Activated B cell treated with CpG ODN at 0.5 μM for 24 hours (primary cell): ENCODE data around the gene CYP2F1. TPM values are rescaled to one million over a fixed set of nuclear protein-coding genes. Genes with fewer than 3 reads are reported as not detected.

Source experiments
- ATAC-seq: fragments of 200-7000 bp; cut with Tn5 transposase; one replicate; pipeline ENCODE4 v1.10.0; 2021; ENCODE audit warnings: low read depth, mild to moderate bottlenecking, moderate library complexity
- CTCF ChIA-PET: fragments of 350-600 bp; sonication (Branson Sonifier 250); formaldehyde crosslinking; loops from one replicate; lab custom pipeline; 2021; ENCODE audit warnings: antibody characterized with exemption; lab: Charles Lee
- POLR2A ChIA-PET: fragments of 350-600 bp; sonication (Branson Sonifier 250); formaldehyde crosslinking; loops from one replicate; lab custom pipeline; 2021; ENCODE audit warnings: antibody characterized with exemption; lab: Charles Lee
- DNase-seq: peaks from one replicate; pipeline ENCODE4 v3.0.0; 2022
- H3K27ac Mint-ChIP-seq: one replicate; pipeline ENCODE4 v1.8.0; 2020; ENCODE audit warnings: mixed read lengths
- H3K27me3 Mint-ChIP-seq: one replicate; pipeline ENCODE4 v1.8.0; 2021; ENCODE audit warnings: mixed read lengths
- H3K36me3 Mint-ChIP-seq: one replicate; pipeline ENCODE4 v1.8.0; 2021; ENCODE audit warnings: low read depth, mixed read lengths
- H3K4me1 Mint-ChIP-seq: one replicate; pipeline ENCODE4 v1.8.0; 2021; ENCODE audit warnings: mixed read lengths
- H3K4me3 Mint-ChIP-seq: one replicate; pipeline ENCODE4 v1.8.0; 2020; ENCODE audit warnings: mild to moderate bottlenecking, mixed read lengths
- H3K9me3 Mint-ChIP-seq: one replicate; pipeline ENCODE4 v1.8.0; 2020; ENCODE audit warnings: mixed read lengths
- CTCF ChIP-seq: fragments of 200-600 bp; IDR thresholded peaks from one replicate; pipeline ENCODE4 v1.8.0; 2022; ENCODE audit warnings: antibody characterized with exemption, mild to moderate bottlenecking
- intact Hi-C: fragments of 100-400 bp; cut with micrococcal nuclease; formaldehyde crosslinking; loops from one replicate; pipeline ENCODE4 v1.15.1; 2024
- total RNA-seq: library from RNA; stranded (reverse); gene quantifications from 2 replicates; pipeline ENCODE4 v1.2.3, GENCODE V29; 2022

Gene CYP2F1
- total RNA-seq, 1 donor from 2014 or later = not detected

GRCh38 chr19:41088151-41088550, 26.1 kb upstream of the CYP2F1 start, which contains the start of gene CYP2A13:
Gene CYP2A13 (plus strand): TSS chr19:41088451. CDS start chr19:41088472, 21 bp downstream.
- Mint-ChIP-seq H3K4me3 (no peak within 1 kb of the TSS), H3K27ac (no peak within 1 kb of the TSS), H3K4me1 (no peaks in the 10 kb centered on the region), H3K36me3 (no peaks in the 10 kb centered on the region), H3K27me3 (peaks cover 64% of the 10 kb centered on the region), H3K9me3 (no peaks in the 10 kb centered on the region)
- ChIA-PET CTCF (no interaction called here), POLR2A (no interaction called here)
- no peak for DNase-seq
- no peak for TF ChIP-seq CTCF
- intact Hi-C loops = no loop called here
- no peak for ATAC-seq

GRCh38 chr19:41089959-41090358, 24.3 kb upstream of the CYP2F1 start:
- intact Hi-C loops = no loop called here
- DNase-seq (no peak), ATAC-seq (no peak)
- H3K27ac Mint-ChIP-seq = no peak overlapping the region
- ChIA-PET CTCF (no interaction called here), POLR2A (no interaction called here)
- TF ChIP-seq CTCF = no peak
- no peaks in the 10 kb centered on the region for H3K4me1 Mint-ChIP-seq
- H3K36me3 Mint-ChIP-seq = no peaks in the 10 kb centered on the region
- no peak overlapping the region for H3K4me3 Mint-ChIP-seq
- no peaks in the 10 kb centered on the region for H3K9me3 Mint-ChIP-seq
- H3K27me3 Mint-ChIP-seq = peaks cover 67% of the 10 kb centered on the region

GRCh38 chr19:41095703-41096102, 18.5 kb upstream of the CYP2F1 start:
- intact Hi-C loops = no loop called here
- ChIA-PET CTCF (no interaction called here), POLR2A (no interaction called here)
- Mint-ChIP-seq H3K9me3 (peaks cover 5% of the 10 kb centered on the region), H3K4me1 (no peaks in the 10 kb centered on the region), H3K27me3 (peaks cover 48% of the 10 kb centered on the region), H3K36me3 (no peaks in the 10 kb centered on the region), H3K4me3 (no peak overlapping the region), H3K27ac (no peak overlapping the region)
- DNase-seq (no peak), ATAC-seq (no peak)
- TF ChIP-seq CTCF = no peak

GRCh38 chr19:41096353-41096752, 17.9 kb upstream of the CYP2F1 start:
- no peak for TF ChIP-seq CTCF
- DNase-seq = no peak
- Mint-ChIP-seq H3K9me3 (peaks cover 9% of the 10 kb centered on the region), H3K27ac (no peak overlapping the region), H3K4me1 (no peaks in the 10 kb centered on the region), H3K27me3 (peaks cover 41% of the 10 kb centered on the region), H3K4me3 (no peak overlapping the region), H3K36me3 (no peaks in the 10 kb centered on the region)
- CTCF ChIA-PET = no interaction called here
- ATAC-seq = no peak
- intact Hi-C loops = no loop called here
- POLR2A ChIA-PET = no interaction called here

- ChIA-PET CTCF (no interaction called here), POLR2A (no interaction called here)
- intact Hi-C loops = no loop called here
- Mint-ChIP-seq H3K4me3 (no peak overlapping the region), H3K9me3 (peaks cover 12% of the 10 kb centered on the region), H3K27ac (no peak overlapping the region), H3K4me1 (no peaks in the 10 kb centered on the region), H3K27me3 (peaks cover 35% of the 10 kb centered on the region), H3K36me3 (no peaks in the 10 kb centered on the region)
- no peak for TF ChIP-seq CTCF
- ATAC-seq (no peak), DNase-seq (no peak)
Measured at GRCh38 chr19:41097302-41097701, 16.9 kb upstream of the CYP2F1 start.
